Stimulated activated CD8-positive, alpha-beta memory T cell treated with anti-CD3 and anti-CD28 coated beads, Interleukin-7, amount 100 ng/mL, for 4 hours (primary cell): Measurements from ENCODE around the gene NASP.

ENCODE experiments used
- DNase-seq, 2 donors: peaks; one replicate each; pipeline ENCODE4 v3.0.0-alpha.2; 2020; ENCODE audit warnings: low read depth in 2 of 2

The NASP gene

DNA sequence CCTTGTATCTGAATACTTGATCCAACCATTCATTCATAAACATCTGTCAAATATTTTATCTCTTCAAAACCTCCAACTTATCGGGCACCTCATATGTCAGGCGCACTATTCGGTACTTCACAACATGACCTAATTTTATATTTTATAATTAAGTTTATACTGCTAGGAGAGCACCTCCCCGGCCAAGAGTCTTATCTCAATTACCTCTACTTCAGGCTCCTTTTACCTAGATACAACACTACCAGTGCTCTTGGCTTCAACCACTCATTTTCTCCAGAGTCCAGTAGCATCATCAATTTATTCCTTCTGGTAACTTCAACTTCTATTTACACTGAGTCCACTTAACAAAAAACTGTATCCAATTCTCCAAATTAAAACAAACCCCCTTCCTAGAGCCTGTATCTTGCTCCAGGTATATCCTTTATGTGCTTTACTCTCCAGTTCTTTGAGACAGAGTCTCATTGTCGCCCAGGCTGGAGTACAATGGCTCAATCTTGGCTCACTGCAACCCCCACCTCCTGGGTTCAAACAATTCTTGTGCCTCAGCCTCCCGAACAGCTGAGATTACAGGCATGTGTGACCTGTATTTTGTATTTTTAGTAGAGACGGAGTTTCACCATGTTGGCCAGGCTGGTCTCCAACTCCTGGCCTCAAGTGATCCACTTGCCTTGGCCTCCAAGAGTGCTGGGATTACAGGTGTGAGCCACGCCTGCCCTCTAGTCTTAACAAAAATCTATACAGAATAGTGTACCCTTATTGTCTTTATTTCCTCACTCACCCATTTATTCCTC is 83.7 kb downstream of the NASP start:
- no peak for DNase-seq
